Breast epithelium (tissue), 4 donors: ENCODE results near the gene ZNF558. TPM values are rescaled to one million over a fixed set of nuclear protein-coding genes. Genes with fewer than 3 reads are reported as not detected.

ENCODE experiments used
- DNase-seq, 2 donors: peaks; one replicate each; pipeline ENCODE4 v3.0.0-alpha.2; 2019; ENCODE audit warnings: low spot score in 2 of 2
- H3K27ac ChIP-seq, 2 donors: fragments of 200-600 bp; sonication (generic) in 1 of 2; one replicate each; pipeline ENCODE4 v1.5.1; 2016 to 2019; ENCODE audit warnings: mild to moderate bottlenecking in 1 of 2
- H3K27me3 ChIP-seq, 2 donors: fragments of 200-600 bp; sonication (generic) in 1 of 2; one replicate each; pipeline versions ENCODE4 v1.5.1 to v1.6.0; 2017 to 2019; ENCODE audit warnings: control low read depth in 1 of 2, mild to moderate bottlenecking in 1 of 2
- H3K36me3 ChIP-seq: fragments of 200-600 bp; one replicate; pipeline ENCODE4 v1.5.1; 2019
- H3K4me1 ChIP-seq, 2 donors: fragments of 200-600 bp; sonication (generic); one replicate each; pipeline ENCODE4 v1.5.1; 2016 to 2019; ENCODE audit warnings: control low read depth in 1 of 2
- H3K4me3 ChIP-seq, 3 donors: fragments of 200-600 bp; sonication (generic); 1 replicate in 2 of 3; 2 replicates in 1 of 3; pipeline ENCODE4 v1.5.1; 2016 to 2019; ENCODE audit warnings: mild to moderate bottlenecking in 3 of 3, moderate library complexity in 2 of 3
- H3K9me3 ChIP-seq, 2 donors: fragments of 200-600 bp; sonication (generic) in 1 of 2; one replicate each; pipeline ENCODE4 v1.5.1; 2016 to 2019; ENCODE audit warnings: control low read depth in 1 of 2
- CTCF ChIP-seq, 3 donors: fragments of 450-650 bp; IDR thresholded peaks; one replicate each; pipeline ENCODE4 v1.5.1; 2016 to 2017; ENCODE audit warnings: antibody characterized with exemption in 3 of 3, mild to moderate bottlenecking in 3 of 3, moderate library complexity in 3 of 3
- POLR2A ChIP-seq: fragments of 450-650 bp; IDR thresholded peaks from one replicate; pipeline ENCODE4 v1.6.1; 2016; ENCODE audit warnings: antibody characterized with exemption, mild to moderate bottlenecking, moderate library complexity
- POLR2AphosphoS5 ChIP-seq, 3 donors: sonication (generic); formaldehyde crosslinking; IDR thresholded peaks; one replicate each; pipeline ENCODE4 v1.6.1; 2017; ENCODE audit warnings: antibody characterized with exemption in 3 of 3
- intact Hi-C: fragments of 100-400 bp; cut with DNase I; formaldehyde crosslinking; loops from one replicate; pipeline ENCODE4 v1.15.1; 2023; ENCODE audit warnings: low total_unique reads
- total RNA-seq, 3 donors: library from RNA; depleted of rRNA; stranded (reverse); fragments of >200 nt; gene quantifications; one replicate each; pipeline ENCODE4 v1.1.0, GENCODE V29; 2016

The ZNF558 gene
- total RNA-seq, 3 donors from 2014 or later = 31.4 to 40.7 (median 36.7) TPM

GRCh38 chr19:8826371-8826770 is 5.7 kb downstream of the ZNF558 start:
- Histone ChIP-seq H3K36me3 (peaks cover 26% of the 10 kb centered on the region), H3K9me3 (peaks cover 6 to 12% of the 10 kb centered on the region in 2 donors), H3K27ac (no peak overlapping the region), H3K4me1 (peaks cover 0 to 6% of the 10 kb centered on the region in 2 donors), H3K27me3 (no peaks in the 10 kb centered on the region), H3K4me3 (no peak overlapping the region)
- intact Hi-C loops = no loop called here
- no peak for DNase-seq
- TF ChIP-seq CTCF (IDR thresholded peaks at IDR 0.05) (no peak), POLR2AphosphoS5 (IDR thresholded peaks at IDR 0.05) (no peak), POLR2A (no peak)

GRCh38 chr19:8821748-8822241 is 10.3 kb downstream of the ZNF558 start:
- DNase-seq = no peak
- H3K4me1 ChIP-seq = no peaks in the 10 kb centered on the region
- H3K27me3 ChIP-seq = no peaks in the 10 kb centered on the region
- H3K27ac ChIP-seq = no peak overlapping the region
- H3K36me3 ChIP-seq = peaks cover 64% of the 10 kb centered on the region
- intact Hi-C loops = no loop called here
- H3K9me3 ChIP-seq = peaks cover 40 to 49% of the 10 kb centered on the region in 2 donors
- H3K4me3 ChIP-seq = no peak overlapping the region
- TF ChIP-seq POLR2AphosphoS5 (IDR thresholded peaks at IDR 0.05) (no peak), POLR2A (no peak), CTCF (IDR thresholded peaks at IDR 0.05) (no peak)

GRCh38 chr19:8820234-8820633 is 11.9 kb downstream of the ZNF558 start:
- TF ChIP-seq POLR2AphosphoS5 (IDR thresholded peaks at IDR 0.05) = no peak
- no peak for TF ChIP-seq CTCF (IDR thresholded peaks at IDR 0.05)
- TF ChIP-seq POLR2A = no peak
- H3K36me3 ChIP-seq = peaks cover 75% of the 10 kb centered on the region
- intact Hi-C loops = no loop called here

GRCh38 chr19:8815780-8816179 is 16.3 kb downstream of the ZNF558 start:
- TF ChIP-seq POLR2AphosphoS5 (IDR thresholded peaks at IDR 0.05) (no peak), POLR2A (no peak), CTCF (IDR thresholded peaks at IDR 0.05) (no peak)
- H3K27me3 ChIP-seq = no peaks in the 10 kb centered on the region
- H3K9me3 ChIP-seq = peaks cover 78 to 100% of the 10 kb centered on the region in 2 donors

More at GRCh38 chr19:8820234-8820633, 11.9 kb downstream of the ZNF558 start:
- H3K4me1 ChIP-seq = no peaks in the 10 kb centered on the region
- peaks cover 54 to 65% of the 10 kb centered on the region in 2 donors for H3K9me3 ChIP-seq
- no peak overlapping the region for H3K27ac ChIP-seq
- DNase-seq = no peak
- no peaks in the 10 kb centered on the region for H3K27me3 ChIP-seq
- H3K4me3 ChIP-seq = no peak overlapping the region

GRCh38 chr19:8814176-8814575 is 17.9 kb downstream of the ZNF558 start:
- Histone ChIP-seq H3K27me3 (no peaks in the 10 kb centered on the region), H3K9me3 (peaks cover 76 to 100% of the 10 kb centered on the region in 2 donors), H3K36me3 (peaks cover 72% of the 10 kb centered on the region), H3K4me1 (no peaks in the 10 kb centered on the region), H3K4me3 (no peak overlapping the region), H3K27ac (no peak overlapping the region)
- TF ChIP-seq POLR2AphosphoS5 (IDR thresholded peaks at IDR 0.05) = no peak
- no peak for TF ChIP-seq POLR2A
- TF ChIP-seq CTCF (IDR thresholded peaks at IDR 0.05) = no peak
- intact Hi-C loops = no loop called here
- DNase-seq = no peak

More at GRCh38 chr19:8815780-8816179, 16.3 kb downstream of the ZNF558 start:
- Histone ChIP-seq H3K4me3 (no peak overlapping the region), H3K27ac (no peak overlapping the region), H3K36me3 (peaks cover 81% of the 10 kb centered on the region), H3K4me1 (no peaks in the 10 kb centered on the region)
- intact Hi-C loops = no loop called here
- DNase-seq = no peak
